HL-60 (cell line): ENCODE data around the gene ISG15.

Experiments
- GABPA ChIP-seq: IDR thresholded peaks from 2 replicates; pipeline ENCODE4 v1.6.1; 2012; ENCODE audit warnings: low read depth
- POLR2AphosphoS5 ChIP-seq: IDR thresholded peaks from 2 replicates; pipeline ENCODE4 v1.6.1; 2012; ENCODE audit warnings: low read depth
- TF ChIP-seq, protein P1 (sequence below): IDR thresholded peaks from one replicate; pipeline ENCODE4 v1.5.1; 2011; ENCODE audit warnings: low read length, control low read depth, inconsistent platforms; ENCODE audit not compliant: insufficient read depth

DNA sequence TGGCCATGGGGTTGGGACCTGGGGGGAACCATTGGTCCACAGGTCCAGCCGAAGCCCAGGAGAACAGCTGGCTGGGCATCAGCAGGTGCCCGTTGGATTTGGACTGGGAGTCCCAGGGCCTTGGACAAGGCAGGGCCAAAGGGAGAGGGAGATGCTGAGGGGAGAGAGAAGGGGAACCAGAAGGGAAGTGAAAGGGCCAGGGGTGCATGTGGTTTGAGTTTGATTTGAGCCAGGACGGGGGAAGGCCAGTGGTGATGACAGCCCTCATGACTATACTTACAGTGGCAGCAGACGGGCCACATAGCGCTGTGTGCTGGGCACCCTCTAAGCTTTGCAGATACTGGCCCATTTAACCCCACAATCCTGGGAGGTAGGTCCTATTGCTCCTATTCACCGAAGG is 25.4 kb downstream of the ISG15 start:
- TF ChIP-seq, protein P1, sequence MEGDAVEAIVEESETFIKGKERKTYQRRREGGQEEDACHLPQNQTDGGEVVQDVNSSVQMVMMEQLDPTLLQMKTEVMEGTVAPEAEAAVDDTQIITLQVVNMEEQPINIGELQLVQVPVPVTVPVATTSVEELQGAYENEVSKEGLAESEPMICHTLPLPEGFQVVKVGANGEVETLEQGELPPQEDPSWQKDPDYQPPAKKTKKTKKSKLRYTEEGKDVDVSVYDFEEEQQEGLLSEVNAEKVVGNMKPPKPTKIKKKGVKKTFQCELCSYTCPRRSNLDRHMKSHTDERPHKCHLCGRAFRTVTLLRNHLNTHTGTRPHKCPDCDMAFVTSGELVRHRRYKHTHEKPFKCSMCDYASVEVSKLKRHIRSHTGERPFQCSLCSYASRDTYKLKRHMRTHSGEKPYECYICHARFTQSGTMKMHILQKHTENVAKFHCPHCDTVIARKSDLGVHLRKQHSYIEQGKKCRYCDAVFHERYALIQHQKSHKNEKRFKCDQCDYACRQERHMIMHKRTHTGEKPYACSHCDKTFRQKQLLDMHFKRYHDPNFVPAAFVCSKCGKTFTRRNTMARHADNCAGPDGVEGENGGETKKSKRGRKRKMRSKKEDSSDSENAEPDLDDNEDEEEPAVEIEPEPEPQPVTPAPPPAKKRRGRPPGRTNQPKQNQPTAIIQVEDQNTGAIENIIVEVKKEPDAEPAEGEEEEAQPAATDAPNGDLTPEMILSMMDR, result no peak
- no peak for TF ChIP-seq POLR2AphosphoS5
- no peak for TF ChIP-seq GABPA
